GM18502 (cell line): ENCODE results near the gene ALDH1A1.

ENCODE experiments used
- ATAC-seq: cut with Tn5 transposase; IDR thresholded peaks from one replicate; pipeline ENCODE4 v1.9.1; 2021; ENCODE audit warnings: mild to moderate bottlenecking; ENCODE audit not compliant: unreplicated experiment, poor library complexity

The ALDH1A1 gene

GRCh38 chr9:72980183-72980582 is 27.3 kb upstream of the ALDH1A1 start:
- no peak for ATAC-seq

GRCh38 chr9:72979405-72980100 is 26.7 kb upstream of the ALDH1A1 start:
- ATAC-seq = no peak

GRCh38 chr9:72978744-72979143 is 25.9 kb upstream of the ALDH1A1 start:
- no peak for ATAC-seq

GRCh38 chr9:72977670-72978069 is 24.8 kb upstream of the ALDH1A1 start:
- no peak for ATAC-seq

GRCh38 chr9:72974501-72974900 is 21.6 kb upstream of the ALDH1A1 start:
- ATAC-seq = no peak

GRCh38 chr9:72972636-72973035 is 19.8 kb upstream of the ALDH1A1 start:
- no peak for ATAC-seq

GRCh38 chr9:72971411-72971810 is 18.6 kb upstream of the ALDH1A1 start:
- no peak for ATAC-seq

- no peak for ATAC-seq
These were observed 7.6 kb upstream of the ALDH1A1 start for GRCh38 chr9:72960446-72960845.

- ATAC-seq = no peak
These were observed 5.8 kb upstream of the ALDH1A1 start for GRCh38 chr9:72958485-72959281.

- no peak for ATAC-seq
These were observed 2.7 kb upstream of the ALDH1A1 start for GRCh38 chr9:72955571-72955970.

- no peak for ATAC-seq
These were observed 2.2 kb upstream of the ALDH1A1 start for GRCh38 chr9:72955126-72955455.

- no peak for ATAC-seq
These were observed 1.7 kb upstream of the ALDH1A1 start for GRCh38 chr9:72954431-72955125.

- ATAC-seq = no peak
These were observed 517 bp downstream of the ALDH1A1 start for GRCh38 chr9:72952381-72952690.

- no peak for ATAC-seq
These were observed 1.1 kb downstream of the ALDH1A1 start for GRCh38 chr9:72951520-72952380.

GRCh38 chr9:72950875-72951442 is 1.9 kb downstream of the ALDH1A1 start:
- no peak for ATAC-seq

- no peak for ATAC-seq
These were observed 2.9 kb downstream of the ALDH1A1 start for GRCh38 chr9:72949918-72950325.

- ATAC-seq = no peak
These were observed 3.6 kb downstream of the ALDH1A1 start for GRCh38 chr9:72949244-72949582.

- ATAC-seq = no peak
These were observed 4.1 kb downstream of the ALDH1A1 start for GRCh38 chr9:72948575-72949243.

GRCh38 chr9:72947984-72948465 is 4.8 kb downstream of the ALDH1A1 start:
- ATAC-seq = no peak

- ATAC-seq = no peak
These were observed 6.0 kb downstream of the ALDH1A1 start for GRCh38 chr9:72946821-72947220.
